ENCODE results near the gene OOEP.

The OOEP gene

GRCh38 chr6:73371984-73372383 is 2.3 kb upstream of the OOEP start:
- Histone ChIP-seq H3K36me3 (ENCODE audit: control insufficient read depth, insufficient read depth, low read length) (no peaks in the 10 kb centered on the region), H3K27me3 (replicated peaks; ENCODE audit: control insufficient read depth, insufficient read depth, low read length) (no peaks in the 10 kb centered on the region), H3K4me3 (replicated peaks; ENCODE audit: low read depth, low read length) (no peak overlapping the region)
- no peak for DNase-seq (ENCODE audit: extremely low read depth, insufficient read length)
- TF ChIP-seq, protein P1, sequence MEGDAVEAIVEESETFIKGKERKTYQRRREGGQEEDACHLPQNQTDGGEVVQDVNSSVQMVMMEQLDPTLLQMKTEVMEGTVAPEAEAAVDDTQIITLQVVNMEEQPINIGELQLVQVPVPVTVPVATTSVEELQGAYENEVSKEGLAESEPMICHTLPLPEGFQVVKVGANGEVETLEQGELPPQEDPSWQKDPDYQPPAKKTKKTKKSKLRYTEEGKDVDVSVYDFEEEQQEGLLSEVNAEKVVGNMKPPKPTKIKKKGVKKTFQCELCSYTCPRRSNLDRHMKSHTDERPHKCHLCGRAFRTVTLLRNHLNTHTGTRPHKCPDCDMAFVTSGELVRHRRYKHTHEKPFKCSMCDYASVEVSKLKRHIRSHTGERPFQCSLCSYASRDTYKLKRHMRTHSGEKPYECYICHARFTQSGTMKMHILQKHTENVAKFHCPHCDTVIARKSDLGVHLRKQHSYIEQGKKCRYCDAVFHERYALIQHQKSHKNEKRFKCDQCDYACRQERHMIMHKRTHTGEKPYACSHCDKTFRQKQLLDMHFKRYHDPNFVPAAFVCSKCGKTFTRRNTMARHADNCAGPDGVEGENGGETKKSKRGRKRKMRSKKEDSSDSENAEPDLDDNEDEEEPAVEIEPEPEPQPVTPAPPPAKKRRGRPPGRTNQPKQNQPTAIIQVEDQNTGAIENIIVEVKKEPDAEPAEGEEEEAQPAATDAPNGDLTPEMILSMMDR (IDR thresholded peaks at IDR 0.05; ENCODE audit: insufficient read depth, low read length, poor library complexity, severe bottlenecking): no peak

- no peaks in the 10 kb centered on the region for H3K36me3 ChIP-seq (ENCODE audit: control insufficient read depth, insufficient read depth, low read length)
- H3K4me3 ChIP-seq (replicated peaks; ENCODE audit: low read depth, low read length): no peak overlapping the region
- no peaks in the 10 kb centered on the region for H3K27me3 ChIP-seq (replicated peaks; ENCODE audit: control insufficient read depth, insufficient read depth, low read length)
- no peak for DNase-seq (ENCODE audit: extremely low read depth, insufficient read length)
- TF ChIP-seq, protein P1 (IDR thresholded peaks at IDR 0.05; ENCODE audit: insufficient read depth, low read length, poor library complexity, severe bottlenecking): no peak
These were observed 540 bp downstream of the OOEP start for GRCh38 chr6:73369157-73369556.

DNA sequence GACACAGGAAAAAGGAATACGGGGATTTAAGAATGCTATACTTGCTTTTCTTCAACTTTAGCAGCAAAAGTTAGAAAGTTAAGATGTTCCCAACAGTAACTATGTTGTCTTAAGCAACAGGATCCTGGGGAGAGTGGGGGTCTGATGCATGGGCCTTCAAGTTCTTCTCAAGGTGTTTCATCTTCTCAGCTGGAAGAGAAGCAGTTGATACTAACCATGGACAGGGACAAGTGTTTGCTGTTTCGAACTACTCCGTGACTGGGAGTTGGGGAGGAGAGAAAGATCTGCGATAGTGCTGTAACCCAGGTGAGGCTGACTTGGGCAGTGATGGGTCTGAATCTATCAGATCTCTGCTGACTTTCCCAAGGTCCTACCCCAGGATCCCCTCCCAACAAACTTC is 1.0 kb downstream of the OOEP start:
- TF ChIP-seq, protein P1 (IDR thresholded peaks at IDR 0.05; ENCODE audit: insufficient read depth, low read length, poor library complexity, severe bottlenecking): no peak
- no peaks in the 10 kb centered on the region for H3K27me3 ChIP-seq (replicated peaks; ENCODE audit: control insufficient read depth, insufficient read depth, low read length)
- DNase-seq (ENCODE audit: extremely low read depth, insufficient read length): no peak
- no peaks in the 10 kb centered on the region for H3K36me3 ChIP-seq (ENCODE audit: control insufficient read depth, insufficient read depth, low read length)
- no peak overlapping the region for H3K4me3 ChIP-seq (replicated peaks; ENCODE audit: low read depth, low read length)

DNA sequence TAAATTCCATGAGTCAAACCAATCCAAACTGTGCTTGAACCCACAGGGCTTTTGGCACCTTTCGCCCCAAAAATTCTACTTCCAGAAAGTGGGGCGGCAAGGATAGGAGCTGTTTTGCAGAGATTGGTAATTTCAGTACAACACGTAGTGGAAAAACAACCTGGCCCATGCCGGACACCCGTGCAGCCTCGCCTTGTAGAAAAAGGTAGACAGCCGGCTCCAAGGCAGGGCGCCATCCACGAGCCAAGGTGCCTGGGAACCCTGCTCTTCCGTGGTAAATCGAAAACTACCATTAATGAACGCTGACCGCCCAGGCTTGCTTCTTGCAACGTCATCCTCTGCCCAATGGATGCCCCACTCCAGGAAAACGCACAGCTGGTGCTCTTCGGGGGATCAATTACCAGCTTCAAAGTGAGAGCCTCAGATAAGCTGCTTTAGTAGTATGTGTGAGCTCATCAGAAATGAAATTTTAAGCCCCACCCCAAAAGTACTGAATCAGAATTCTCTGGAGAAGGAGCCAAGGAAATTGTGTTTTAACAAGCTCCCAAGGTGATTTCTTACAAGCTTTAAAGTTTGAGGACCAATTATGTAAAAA is 1.8 kb downstream of the OOEP start:
- TF ChIP-seq, protein P1 (IDR thresholded peaks at IDR 0.05; ENCODE audit: insufficient read depth, low read length, poor library complexity, severe bottlenecking): no peak
- no peak for DNase-seq (ENCODE audit: extremely low read depth, insufficient read length)
- H3K27me3 ChIP-seq (replicated peaks; ENCODE audit: control insufficient read depth, insufficient read depth, low read length): no peaks in the 10 kb centered on the region
- H3K4me3 ChIP-seq (replicated peaks; ENCODE audit: low read depth, low read length): no peak overlapping the region
- H3K36me3 ChIP-seq (ENCODE audit: control insufficient read depth, insufficient read depth, low read length): no peaks in the 10 kb centered on the region

- no peaks in the 10 kb centered on the region for H3K27me3 ChIP-seq (replicated peaks; ENCODE audit: control insufficient read depth, insufficient read depth, low read length)
- H3K4me3 ChIP-seq (replicated peaks; ENCODE audit: low read depth, low read length): no peak overlapping the region
- TF ChIP-seq, protein P1 (IDR thresholded peaks at IDR 0.05; ENCODE audit: insufficient read depth, low read length, poor library complexity, severe bottlenecking): no peak
- no peaks in the 10 kb centered on the region for H3K36me3 ChIP-seq (ENCODE audit: control insufficient read depth, insufficient read depth, low read length)
- DNase-seq (ENCODE audit: extremely low read depth, insufficient read length): no peak
These were observed 5.1 kb downstream of the OOEP start for GRCh38 chr6:73364549-73364948.

DNA sequence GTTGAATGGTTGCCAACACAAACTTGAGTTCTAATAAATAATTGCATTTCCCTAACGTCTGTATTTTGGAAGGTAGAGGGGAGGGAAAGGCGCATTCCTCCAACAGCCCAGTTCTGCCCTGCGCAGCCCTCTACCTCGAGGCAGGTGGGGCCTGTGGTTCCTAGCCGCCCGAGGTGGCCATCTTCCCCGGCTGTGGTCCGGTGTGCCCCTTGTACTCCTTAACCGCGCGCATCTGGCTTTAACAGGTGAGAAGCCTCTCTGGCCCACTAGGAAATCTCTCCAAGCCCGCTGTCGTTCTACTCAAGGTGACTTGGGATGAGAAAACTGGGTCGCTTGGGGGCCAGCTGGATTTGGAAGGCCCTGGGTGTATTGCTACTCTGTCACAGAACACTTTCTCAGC is 5.6 kb downstream of the OOEP start:
- TF ChIP-seq, protein P1 (IDR thresholded peaks at IDR 0.05; ENCODE audit: insufficient read depth, low read length, poor library complexity, severe bottlenecking): no peak
- Histone ChIP-seq H3K4me3 (replicated peaks; ENCODE audit: low read depth, low read length) (no peak overlapping the region), H3K36me3 (ENCODE audit: control insufficient read depth, insufficient read depth, low read length) (no peaks in the 10 kb centered on the region), H3K27me3 (replicated peaks; ENCODE audit: control insufficient read depth, insufficient read depth, low read length) (no peaks in the 10 kb centered on the region)
- no peak for DNase-seq (ENCODE audit: extremely low read depth, insufficient read length)
